ENCODE data around the gene SPCS2. TPM values are rescaled to one million over a fixed set of nuclear protein-coding genes. Genes with fewer than 3 reads are reported as not detected.

Gene SPCS2
- total RNA-seq, 1 donor from 2014 or later = 194 TPM

DNA sequence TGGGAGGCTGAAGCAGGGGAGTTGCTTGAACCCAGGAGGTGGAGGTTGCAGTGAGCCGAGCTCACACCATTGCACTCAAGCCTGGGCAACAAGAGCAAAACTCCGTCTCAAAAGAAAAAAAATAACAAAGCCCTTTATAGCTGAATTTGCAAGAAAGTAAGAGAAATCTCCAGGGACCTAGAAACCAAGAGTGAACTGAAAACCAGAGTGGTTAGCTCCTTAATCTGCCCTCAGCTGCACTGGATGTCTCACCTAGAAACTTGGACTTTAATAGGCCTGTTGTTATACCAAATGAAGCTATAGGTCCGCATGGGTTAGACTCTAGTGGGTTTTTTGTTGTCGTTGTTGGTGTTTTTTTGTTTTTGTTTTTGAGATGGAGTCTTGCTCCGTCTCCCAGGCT, 43.8 kb downstream of the SPCS2 start:
- DNase-seq (ENCODE audit: low spot score, unreplicated experiment) = no peak
- no peaks in the 10 kb centered on the region for H3K9me3 Mint-ChIP-seq (ENCODE audit: low read depth)
- H3K27me3 Mint-ChIP-seq = peaks cover 7% of the 10 kb centered on the region

DNA sequence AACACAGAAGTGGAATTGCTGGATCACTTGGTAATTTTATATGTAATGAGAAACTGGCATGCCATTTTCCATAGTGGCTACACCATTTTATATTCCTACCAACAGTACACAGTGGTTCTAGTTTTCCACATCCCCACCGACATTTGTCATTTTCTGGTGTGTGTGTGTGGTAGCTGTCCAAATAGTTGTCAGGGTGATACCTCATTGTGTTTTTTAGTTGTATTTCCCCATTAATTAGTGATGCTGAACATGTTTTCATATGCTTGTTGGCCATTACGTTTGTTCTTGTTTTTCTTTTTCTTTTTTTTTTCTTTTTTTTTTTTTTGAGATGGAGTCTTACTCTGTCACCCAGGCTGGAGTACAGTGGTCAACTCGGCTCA, 51.9 kb downstream of the SPCS2 start:
- no peaks in the 10 kb centered on the region for H3K27me3 Mint-ChIP-seq
- H3K9me3 Mint-ChIP-seq (ENCODE audit: low read depth) = no peaks in the 10 kb centered on the region
- DNase-seq (ENCODE audit: low spot score, unreplicated experiment) = no peak
- H3K4me3 Mint-ChIP-seq (ENCODE audit: low read depth) = no peak overlapping the region
- no peak overlapping the region for H3K27ac Mint-ChIP-seq
- TF ChIP-seq CTCF (IDR thresholded peaks at IDR 0.05; ENCODE audit: unreplicated experiment) = no peak
- H3K36me3 Mint-ChIP-seq (ENCODE audit: insufficient read depth) = peaks cover 5% of the 10 kb centered on the region
- H3K4me1 Mint-ChIP-seq (ENCODE audit: low read depth) = peaks cover 24% of the 10 kb centered on the region

More for the DNA sequence above, 43.8 kb downstream of the SPCS2 start:
- Mint-ChIP-seq H3K36me3 (ENCODE audit: insufficient read depth) (peaks cover 3% of the 10 kb centered on the region), H3K4me3 (ENCODE audit: low read depth) (no peak overlapping the region), H3K4me1 (ENCODE audit: low read depth) (peaks cover 18% of the 10 kb centered on the region), H3K27ac (no peak overlapping the region)
- no peak for TF ChIP-seq CTCF (IDR thresholded peaks at IDR 0.05; ENCODE audit: unreplicated experiment)

- Mint-ChIP-seq H3K4me1 (ENCODE audit: low read depth) (peaks cover 24% of the 10 kb centered on the region), H3K27me3 (no peaks in the 10 kb centered on the region), H3K36me3 (ENCODE audit: insufficient read depth) (peaks cover 7% of the 10 kb centered on the region), H3K27ac (no peak overlapping the region), H3K4me3 (ENCODE audit: low read depth) (no peak overlapping the region), H3K9me3 (ENCODE audit: low read depth) (no peaks in the 10 kb centered on the region)
- no peak for TF ChIP-seq CTCF (IDR thresholded peaks at IDR 0.05; ENCODE audit: unreplicated experiment)
- DNase-seq (ENCODE audit: low spot score, unreplicated experiment) = no peak
Measured at GRCh38 chr11:75001686-75002085, 52.6 kb downstream of the SPCS2 start.

GRCh38 chr11:75002516-75002915, 53.5 kb downstream of the SPCS2 start:
- no peak for DNase-seq (ENCODE audit: low spot score, unreplicated experiment)
- H3K9me3 Mint-ChIP-seq (ENCODE audit: low read depth) = no peaks in the 10 kb centered on the region
- H3K4me1 Mint-ChIP-seq (ENCODE audit: low read depth) = peaks cover 24% of the 10 kb centered on the region
- H3K27ac Mint-ChIP-seq = no peak overlapping the region
- no peak overlapping the region for H3K4me3 Mint-ChIP-seq (ENCODE audit: low read depth)
- H3K27me3 Mint-ChIP-seq = no peaks in the 10 kb centered on the region
- TF ChIP-seq CTCF (IDR thresholded peaks at IDR 0.05; ENCODE audit: unreplicated experiment) = no peak
- peaks cover 9% of the 10 kb centered on the region for H3K36me3 Mint-ChIP-seq (ENCODE audit: insufficient read depth)

- H3K9me3 Mint-ChIP-seq (ENCODE audit: low read depth) = no peaks in the 10 kb centered on the region
- H3K4me1 Mint-ChIP-seq (ENCODE audit: low read depth) = peaks cover 10% of the 10 kb centered on the region
- TF ChIP-seq CTCF (IDR thresholded peaks at IDR 0.05; ENCODE audit: unreplicated experiment) = no peak
- no peak overlapping the region for H3K27ac Mint-ChIP-seq
- peaks cover 9% of the 10 kb centered on the region for H3K36me3 Mint-ChIP-seq (ENCODE audit: insufficient read depth)
- no peak overlapping the region for H3K4me3 Mint-ChIP-seq (ENCODE audit: low read depth)
- no peaks in the 10 kb centered on the region for H3K27me3 Mint-ChIP-seq
- DNase-seq (ENCODE audit: low spot score, unreplicated experiment) = no peak
Measured at GRCh38 chr11:75004215-75004614, 55.1 kb downstream of the SPCS2 start.

Data from progenitor cell of endocrine pancreas (in vitro differentiated cells).